Spleen (tissue), 7 donors: ENCODE measurements around the gene RNF146.

Experiments used
- POLR2A ChIP-seq, 3 donors: fragments of 450-650 bp; IDR thresholded peaks; one replicate each; pipeline ENCODE4 v1.5.1; 2017; ENCODE audit warnings: antibody characterized with exemption in 3 of 3, mild to moderate bottlenecking in 1 of 3
- TF ChIP-seq, protein P1 (sequence below), 11 experiments: fragments of 200-600 bp in 7 of 11; fragments of 450-650 bp in 4 of 11; sonication (generic) in 4 of 11; IDR thresholded peaks in 8 of 11; conservative IDR thresholded peaks in 3 of 11; 1 replicate in 7 of 11; 2 replicates in 4 of 11; pipeline versions ENCODE4 v1.4.0 to v1.8.0; 2016 to 2021; ENCODE audit warnings: antibody characterized with exemption in 11 of 11, inconsistent platforms in 4 of 11, mild to moderate bottlenecking in 1 of 11
- donor health status: DM: no; HTN: no; CAD: no; lungs with moderate emphysema.
- donor health status: DM: no; HTN: no; CAD: no.
- donor health status: DM: no; HTN: no; CAD: no.

GRCh38 chr6:127266892-127267645 lies 405 bp downstream of the RNF146 start:
- TF ChIP-seq, protein P1, sequence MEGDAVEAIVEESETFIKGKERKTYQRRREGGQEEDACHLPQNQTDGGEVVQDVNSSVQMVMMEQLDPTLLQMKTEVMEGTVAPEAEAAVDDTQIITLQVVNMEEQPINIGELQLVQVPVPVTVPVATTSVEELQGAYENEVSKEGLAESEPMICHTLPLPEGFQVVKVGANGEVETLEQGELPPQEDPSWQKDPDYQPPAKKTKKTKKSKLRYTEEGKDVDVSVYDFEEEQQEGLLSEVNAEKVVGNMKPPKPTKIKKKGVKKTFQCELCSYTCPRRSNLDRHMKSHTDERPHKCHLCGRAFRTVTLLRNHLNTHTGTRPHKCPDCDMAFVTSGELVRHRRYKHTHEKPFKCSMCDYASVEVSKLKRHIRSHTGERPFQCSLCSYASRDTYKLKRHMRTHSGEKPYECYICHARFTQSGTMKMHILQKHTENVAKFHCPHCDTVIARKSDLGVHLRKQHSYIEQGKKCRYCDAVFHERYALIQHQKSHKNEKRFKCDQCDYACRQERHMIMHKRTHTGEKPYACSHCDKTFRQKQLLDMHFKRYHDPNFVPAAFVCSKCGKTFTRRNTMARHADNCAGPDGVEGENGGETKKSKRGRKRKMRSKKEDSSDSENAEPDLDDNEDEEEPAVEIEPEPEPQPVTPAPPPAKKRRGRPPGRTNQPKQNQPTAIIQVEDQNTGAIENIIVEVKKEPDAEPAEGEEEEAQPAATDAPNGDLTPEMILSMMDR (IDR thresholded peaks at IDR 0.05 in 8 of 11, conservative IDR thresholded peaks at IDR 0.05 in 3 of 11) = no peak
- peak in 2 of 3 donors; percentile 86 to 88 for TF ChIP-seq POLR2A (IDR thresholded peaks at IDR 0.05)
